GM06990 (cell line): ENCODE data around the gene KRTAP10-3.

ENCODE experiments used
- DNase-seq: peaks from one replicate; pipeline ENCODE4 v3.0.0-alpha.2; 2011; ENCODE audit not compliant: insufficient read length; ENCODE audit errors: extremely low read depth
- H3K27me3 ChIP-seq: replicated peaks from 2 replicates; pipeline ENCODE4 v1.6.0; 2011; ENCODE audit warnings: low read length; ENCODE audit not compliant: control insufficient read depth, insufficient read depth
- H3K36me3 ChIP-seq: 2 replicates; pipeline ENCODE4 v1.5.1; 2011; ENCODE audit warnings: low read length; ENCODE audit not compliant: control insufficient read depth, insufficient read depth
- H3K4me3 ChIP-seq: replicated peaks from 2 replicates; pipeline ENCODE4 v1.5.1; 2011; ENCODE audit warnings: low read depth, mild to moderate bottlenecking, control low read depth, low read length
- TF ChIP-seq, protein P1 (sequence below): IDR thresholded peaks from 2 replicates; pipeline ENCODE4 v1.5.1; 2011; ENCODE audit warnings: low read length, control low read depth, mild to moderate bottlenecking, inconsistent platforms; ENCODE audit not compliant: insufficient read depth, poor library complexity, severe bottlenecking

Gene KRTAP10-3

DNA sequence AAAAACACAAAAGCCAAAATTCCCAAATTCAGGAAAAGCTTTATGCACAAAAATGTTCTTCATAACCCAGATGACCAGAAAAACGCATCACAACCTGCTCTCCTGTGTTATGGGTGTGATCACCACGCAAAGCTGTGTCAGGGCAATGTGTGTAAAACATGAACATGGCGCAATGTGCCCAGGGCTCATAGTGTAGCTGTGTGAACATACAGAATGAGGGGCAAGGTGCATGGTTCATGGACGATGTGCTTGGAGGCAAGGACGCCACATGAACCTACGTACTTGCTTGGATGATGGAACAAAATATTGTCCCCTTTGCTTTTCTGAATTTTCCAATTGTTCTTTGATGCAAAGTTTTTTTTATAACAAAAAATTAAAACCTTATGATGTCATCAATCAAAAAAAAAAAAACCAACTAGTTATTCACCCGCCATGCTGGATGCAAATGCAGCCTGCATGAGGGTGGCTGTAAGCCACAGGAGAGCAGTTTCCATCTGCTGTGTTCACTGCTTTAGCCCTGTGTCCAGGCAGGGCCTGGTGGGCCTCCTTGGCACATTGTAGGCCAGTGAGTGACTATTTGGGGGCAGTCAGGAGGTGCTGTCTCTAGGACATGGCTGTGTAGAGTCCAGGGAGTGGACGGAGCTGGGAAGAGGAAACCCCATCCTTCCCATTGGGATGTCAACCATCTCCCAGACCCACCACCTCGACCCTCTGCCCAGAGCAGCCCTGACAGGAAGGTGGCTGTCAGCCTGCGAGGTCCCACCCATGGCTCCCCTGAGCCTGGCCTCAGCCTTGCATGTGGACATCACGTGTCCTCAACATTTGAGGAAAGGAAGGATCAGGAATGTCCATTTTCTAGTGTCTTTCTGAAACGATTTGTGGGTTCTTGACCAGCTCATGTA is 32.2 kb downstream of the KRTAP10-3 start:
- TF ChIP-seq, protein P1, sequence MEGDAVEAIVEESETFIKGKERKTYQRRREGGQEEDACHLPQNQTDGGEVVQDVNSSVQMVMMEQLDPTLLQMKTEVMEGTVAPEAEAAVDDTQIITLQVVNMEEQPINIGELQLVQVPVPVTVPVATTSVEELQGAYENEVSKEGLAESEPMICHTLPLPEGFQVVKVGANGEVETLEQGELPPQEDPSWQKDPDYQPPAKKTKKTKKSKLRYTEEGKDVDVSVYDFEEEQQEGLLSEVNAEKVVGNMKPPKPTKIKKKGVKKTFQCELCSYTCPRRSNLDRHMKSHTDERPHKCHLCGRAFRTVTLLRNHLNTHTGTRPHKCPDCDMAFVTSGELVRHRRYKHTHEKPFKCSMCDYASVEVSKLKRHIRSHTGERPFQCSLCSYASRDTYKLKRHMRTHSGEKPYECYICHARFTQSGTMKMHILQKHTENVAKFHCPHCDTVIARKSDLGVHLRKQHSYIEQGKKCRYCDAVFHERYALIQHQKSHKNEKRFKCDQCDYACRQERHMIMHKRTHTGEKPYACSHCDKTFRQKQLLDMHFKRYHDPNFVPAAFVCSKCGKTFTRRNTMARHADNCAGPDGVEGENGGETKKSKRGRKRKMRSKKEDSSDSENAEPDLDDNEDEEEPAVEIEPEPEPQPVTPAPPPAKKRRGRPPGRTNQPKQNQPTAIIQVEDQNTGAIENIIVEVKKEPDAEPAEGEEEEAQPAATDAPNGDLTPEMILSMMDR: no peak
- no peaks in the 10 kb centered on the region for H3K27me3 ChIP-seq
- no peak for DNase-seq
- H3K4me3 ChIP-seq: no peak overlapping the region
- no peaks in the 10 kb centered on the region for H3K36me3 ChIP-seq

DNA sequence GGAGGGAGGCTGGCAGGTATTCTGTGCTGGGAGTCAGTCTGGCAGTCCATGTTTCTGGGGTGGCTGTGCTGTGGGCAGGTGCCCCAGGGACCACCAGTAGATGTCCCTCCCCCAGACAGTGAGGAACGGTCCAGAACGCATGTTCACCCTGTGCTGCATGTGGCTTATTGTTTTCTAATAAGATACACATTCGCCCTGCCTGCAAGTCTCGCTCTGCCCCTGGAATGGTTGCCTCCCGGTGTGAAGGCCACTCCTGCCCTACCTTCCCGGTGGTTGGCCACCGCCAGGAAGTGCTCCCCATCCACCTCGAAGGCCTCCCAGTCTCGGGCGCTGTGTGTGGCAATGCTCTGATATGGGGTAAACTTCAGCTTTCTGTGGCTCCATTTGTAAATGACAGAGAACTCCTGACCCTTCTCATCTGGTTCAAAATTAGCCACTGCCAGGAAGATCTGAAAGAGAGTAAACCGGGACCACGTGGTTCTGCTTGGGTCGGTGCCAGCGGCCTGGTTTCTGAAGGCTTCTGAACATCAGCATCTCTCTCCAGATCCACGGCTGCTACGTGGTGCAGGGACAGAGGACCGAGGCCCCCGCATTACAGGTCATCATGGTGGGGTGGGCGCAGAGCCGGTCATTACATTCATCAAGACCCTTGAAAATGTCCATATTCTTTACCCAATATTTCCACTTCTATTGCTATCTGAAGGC is 33.1 kb downstream of the KRTAP10-3 start:
- Histone ChIP-seq H3K36me3 (no peaks in the 10 kb centered on the region), H3K4me3 (no peak overlapping the region), H3K27me3 (no peaks in the 10 kb centered on the region)
- TF ChIP-seq, protein P1: no peak
- DNase-seq: no peak

GRCh38 chr21:44524414-44525371 is 33.9 kb downstream of the KRTAP10-3 start:
- Histone ChIP-seq H3K36me3 (no peaks in the 10 kb centered on the region), H3K4me3 (no peak overlapping the region), H3K27me3 (no peaks in the 10 kb centered on the region)
- DNase-seq: no peak
- TF ChIP-seq, protein P1: no peak

- H3K27me3 ChIP-seq: no peaks in the 10 kb centered on the region
- TF ChIP-seq, protein P1: no peak
- H3K4me3 ChIP-seq: no peak overlapping the region
- no peak for DNase-seq
- H3K36me3 ChIP-seq: no peaks in the 10 kb centered on the region
Measured at GRCh38 chr21:44523567-44524413, 34.8 kb downstream of the KRTAP10-3 start.

GRCh38 chr21:44522753-44523204 is 35.8 kb downstream of the KRTAP10-3 start:
- no peaks in the 10 kb centered on the region for H3K27me3 ChIP-seq
- DNase-seq: no peak
- no peak overlapping the region for H3K4me3 ChIP-seq

More at GRCh38 chr21:44522753-44523204, 35.8 kb downstream of the KRTAP10-3 start:
- H3K36me3 ChIP-seq: no peaks in the 10 kb centered on the region
- TF ChIP-seq, protein P1: no peak
